Fibroblast of skin of left biceps (primary cell): ENCODE data around the gene HS1BP3.
A peak's percentile ranks its signal among the peaks of the same experiment; 100 is the strongest.

Source experiments
- DNase-seq, 2 experiments: peaks; one replicate each; pipeline ENCODE4 v3.0.0-alpha.2; 2013; ENCODE audit warnings: low read depth in 2 of 2

HS1BP3 gene

GRCh38 chr2:20617081-20617575 lies 33.8 kb downstream of the HS1BP3 start:
- DNase-seq, result no peak

GRCh38 chr2:20616341-20616871 lies 34.5 kb downstream of the HS1BP3 start:
- no peak for DNase-seq

GRCh38 chr2:20615466-20616241 lies 35.2 kb downstream of the HS1BP3 start:
- no peak for DNase-seq

GRCh38 chr2:20615068-20615465 lies 35.8 kb downstream of the HS1BP3 start:
- no peak for DNase-seq

- DNase-seq, result no peak
These were observed 36.5 kb downstream of the HS1BP3 start for GRCh38 chr2:20614201-20615067.

- DNase-seq, result no peak
These were observed 37.7 kb downstream of the HS1BP3 start for GRCh38 chr2:20612925-20613916.

- DNase-seq, result no peak
These were observed 39.0 kb downstream of the HS1BP3 start for GRCh38 chr2:20611844-20612356.

GRCh38 chr2:20611077-20611843 lies 39.6 kb downstream of the HS1BP3 start:
- no peak for DNase-seq

- DNase-seq, result no peak
These were observed 40.9 kb downstream of the HS1BP3 start for GRCh38 chr2:20609995-20610357.

GRCh38 chr2:20609349-20609994 lies 41.4 kb downstream of the HS1BP3 start:
- peak; percentile 50 to 55 for DNase-seq

- DNase-seq, result no peak
These were observed 42.1 kb downstream of the HS1BP3 start for GRCh38 chr2:20608666-20609348.

GRCh38 chr2:20607446-20607845 lies 43.5 kb downstream of the HS1BP3 start:
- no peak for DNase-seq

GRCh38 chr2:20606198-20606597 lies 44.7 kb downstream of the HS1BP3 start:
- DNase-seq, result no peak

GRCh38 chr2:20604951-20605381 lies 45.9 kb downstream of the HS1BP3 start:
- peak; percentile 84 to 85 for DNase-seq

- no peak for DNase-seq
These were observed 46.4 kb downstream of the HS1BP3 start for GRCh38 chr2:20604401-20604911.

GRCh38 chr2:20603791-20604190 lies 47.1 kb downstream of the HS1BP3 start:
- DNase-seq, result no peak

- DNase-seq, result no peak
These were observed 48.1 kb downstream of the HS1BP3 start for GRCh38 chr2:20602803-20603202.

- no peak for DNase-seq
These were observed 50.1 kb downstream of the HS1BP3 start for GRCh38 chr2:20600756-20601325.
